GM19099 (cell line): ENCODE measurements around the gene DHX57.

Source experiments
- POLR2A ChIP-seq: IDR thresholded peaks from 3 replicates; pipeline ENCODE4 v1.6.1; 2011; ENCODE audit warnings: low read depth; ENCODE audit not compliant: insufficient read length; ENCODE audit errors: extremely low read depth

DHX57 gene

DNA sequence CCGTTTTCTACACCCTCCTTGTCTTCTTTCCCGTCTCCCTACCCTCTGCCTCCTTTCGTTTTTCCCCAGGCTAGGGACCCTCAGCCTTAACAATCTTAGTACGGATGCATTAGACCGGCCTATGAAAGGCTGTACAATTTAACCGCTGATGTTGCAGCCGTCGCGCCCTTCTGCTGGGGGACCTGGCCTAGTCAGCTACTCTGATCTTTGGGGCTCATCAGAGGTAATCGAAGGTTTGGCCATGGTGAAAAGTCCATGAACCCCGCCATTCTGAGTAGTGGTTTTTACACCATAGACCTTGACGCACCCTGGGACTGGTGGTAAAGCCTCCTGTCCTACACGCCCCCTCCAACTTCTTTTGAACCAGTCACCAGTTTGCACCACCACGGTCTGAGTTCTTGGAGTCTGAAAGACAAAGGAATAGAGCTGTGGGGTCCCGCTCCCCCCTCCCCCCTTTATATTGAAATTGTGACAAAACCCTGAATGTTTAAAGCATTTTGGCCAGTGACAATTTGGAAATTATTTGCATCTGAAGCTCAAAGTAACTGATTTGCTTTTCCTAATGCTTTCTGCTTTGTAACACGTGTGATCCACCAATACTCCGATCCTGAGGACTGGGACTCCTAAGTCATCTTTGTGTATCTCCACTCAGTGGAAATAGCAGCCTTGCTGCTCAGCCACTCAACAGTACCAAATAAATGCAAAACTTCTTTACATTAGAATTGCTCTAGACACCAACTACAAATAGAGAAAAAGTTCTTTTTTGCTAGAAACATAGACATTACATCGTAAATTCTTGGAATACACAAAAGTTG lies 123.9 kb downstream of the DHX57 start:
- TF ChIP-seq POLR2A, result no peak

DNA sequence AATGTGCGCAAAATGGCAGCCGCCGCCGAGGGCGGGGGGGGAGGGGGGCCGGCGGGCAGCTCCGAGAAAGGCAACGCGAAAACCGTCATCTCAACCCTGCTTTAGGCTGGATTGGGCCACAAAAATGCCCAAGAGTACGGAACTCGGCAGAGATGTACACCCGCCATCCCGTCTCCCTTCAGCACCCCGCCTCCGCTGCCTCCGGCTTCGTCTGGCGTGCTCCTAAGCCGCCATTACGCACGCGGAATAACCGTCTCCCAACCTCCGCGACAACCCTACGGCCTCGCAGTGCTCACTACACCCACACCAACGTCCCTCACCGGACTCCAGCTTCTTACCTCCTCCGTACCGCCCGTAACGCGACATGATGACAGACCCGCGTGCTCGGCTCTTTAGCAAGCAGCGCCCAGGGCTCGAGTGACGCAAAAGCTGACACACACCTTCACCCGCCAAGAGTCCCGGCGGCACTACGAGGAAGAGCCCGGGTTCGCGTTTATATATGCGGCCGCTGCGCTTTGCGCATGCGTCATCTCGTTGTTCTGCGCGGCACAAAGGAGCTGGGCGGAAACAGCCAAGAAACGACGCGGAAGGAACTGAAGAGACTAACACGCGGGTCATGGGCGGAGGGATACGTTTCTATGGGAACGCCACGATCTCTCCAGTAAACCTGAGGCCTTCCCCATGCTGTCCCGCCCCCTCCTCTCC lies 124.7 kb downstream of the DHX57 start, which contains the start of gene SRSF7:
Gene SRSF7, minus strand, starts transcription at position 471 of the 705 bp plus-strand sequence. Its CDS starts 105 bp downstream, at position 366.
- TF ChIP-seq POLR2A, result peak; percentile 100

DNA sequence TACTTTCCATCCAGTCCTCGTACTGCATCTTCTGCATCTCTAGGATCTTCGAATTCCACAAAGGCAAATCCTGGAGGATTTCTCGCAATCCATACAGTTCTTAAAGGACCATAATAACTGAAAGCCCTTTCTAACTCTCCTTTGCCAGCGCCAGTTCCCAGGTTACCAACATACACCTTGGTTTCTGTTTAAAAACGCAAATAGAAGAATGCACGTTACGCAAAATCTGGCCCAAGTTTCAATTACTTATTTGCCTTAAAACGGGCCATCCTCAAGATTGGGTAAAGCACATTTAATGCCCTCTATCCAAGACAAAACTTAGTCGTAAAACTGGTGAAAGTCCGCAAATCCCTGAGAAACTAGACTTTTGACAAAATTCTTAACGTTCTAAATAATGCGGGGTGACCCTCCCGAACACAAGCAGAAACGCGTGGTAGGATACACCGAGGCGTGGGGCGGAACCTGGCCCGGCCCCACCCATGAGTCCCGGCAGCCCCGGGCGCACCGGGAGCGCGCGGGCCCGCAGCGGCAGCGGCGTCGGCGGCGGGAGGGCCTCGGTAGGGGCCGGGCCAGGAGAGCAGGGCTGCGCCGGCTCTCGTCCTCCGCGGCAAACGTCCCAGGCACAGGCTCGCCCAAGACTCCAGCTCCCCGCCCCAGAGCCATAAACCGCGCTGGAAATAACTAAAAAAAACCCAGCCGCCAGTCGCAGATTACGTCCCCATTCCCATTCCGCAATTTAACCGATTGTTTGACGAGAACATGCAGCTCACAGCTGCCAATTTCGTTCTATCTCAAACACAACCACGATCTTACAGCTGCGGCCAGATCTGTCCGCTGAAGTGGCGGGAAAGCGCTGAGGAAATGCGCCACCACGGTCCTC lies 125.5 kb downstream of the DHX57 start:
- peak; percentile 57 for TF ChIP-seq POLR2A

DNA sequence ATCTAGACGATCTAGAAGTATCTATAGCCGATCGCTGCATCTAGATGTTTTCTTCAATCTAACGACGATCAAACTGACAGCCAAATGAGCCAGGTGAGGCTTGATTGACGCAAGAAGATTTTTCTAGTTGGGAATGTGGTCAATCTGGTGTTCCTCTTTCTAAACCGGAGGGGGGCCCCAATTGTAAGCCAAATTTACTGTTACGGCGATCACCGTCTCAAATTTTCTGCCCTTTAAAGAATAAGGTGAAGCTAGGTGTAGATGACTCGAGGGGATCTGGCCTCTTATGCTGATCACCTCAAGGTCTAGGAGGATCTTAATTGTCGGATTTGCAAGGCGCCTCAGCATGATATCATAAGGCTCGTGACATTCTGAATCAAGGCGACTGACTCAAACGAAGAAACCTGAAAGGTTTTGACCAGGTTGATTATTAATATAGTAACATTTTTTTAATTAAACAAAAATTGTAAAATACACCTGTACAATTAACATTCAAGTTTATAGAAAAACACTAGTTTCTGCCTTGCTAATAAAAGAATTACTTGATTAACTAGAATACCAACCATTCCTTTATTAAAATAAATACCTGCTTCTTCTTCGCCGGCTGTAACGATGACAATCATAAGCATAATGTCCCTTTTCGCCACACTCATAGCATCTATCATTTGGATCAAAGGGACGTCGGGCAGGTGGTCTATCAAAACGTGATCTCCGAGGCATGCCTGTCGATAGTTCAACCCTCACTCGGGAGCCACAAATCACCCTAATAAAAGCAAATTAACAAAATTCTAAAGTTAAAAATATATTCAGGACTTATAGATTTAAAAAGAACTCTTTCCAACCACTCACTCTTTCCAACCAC lies 126.6 kb downstream of the DHX57 start:
- TF ChIP-seq POLR2A, result no peak

DNA sequence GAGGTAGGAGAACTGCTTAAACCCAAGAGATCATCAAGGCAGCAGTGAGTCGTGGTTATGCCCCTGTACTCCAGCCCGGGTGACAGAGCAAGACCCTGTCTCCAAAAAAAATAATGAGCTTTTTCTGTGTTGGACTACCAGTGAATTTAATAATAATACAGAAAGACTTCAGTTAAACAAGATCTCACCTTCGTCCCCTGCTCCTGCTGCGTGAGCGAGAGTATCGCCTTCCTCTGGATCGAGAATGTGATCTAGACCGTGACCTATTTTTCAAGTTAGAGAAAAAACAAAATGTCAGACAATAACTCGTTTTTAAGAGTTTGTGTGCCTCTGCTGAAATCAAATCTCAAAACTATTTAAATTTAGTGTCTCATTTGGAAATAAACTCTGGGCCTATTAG lies 127.3 kb downstream of the DHX57 start:
- no peak for TF ChIP-seq POLR2A

DNA sequence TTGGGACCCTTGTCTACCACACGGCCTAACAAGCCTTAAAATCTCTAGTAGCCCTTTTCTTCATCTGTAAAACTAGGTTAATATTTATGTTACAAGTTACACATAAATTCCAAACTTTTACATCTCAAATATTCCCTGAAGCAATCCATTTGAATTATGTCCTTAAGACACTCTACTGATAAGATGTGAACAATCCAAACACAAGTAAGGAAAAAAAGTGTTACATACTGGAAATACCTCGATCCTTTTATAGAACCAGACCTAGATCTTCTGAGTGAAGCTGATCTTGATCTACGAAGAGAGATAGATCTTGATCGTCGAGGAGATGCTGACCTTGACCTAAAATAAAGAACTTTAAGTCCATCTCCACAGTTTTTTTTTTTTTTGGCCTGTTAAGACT lies 127.9 kb downstream of the DHX57 start:
- no peak for TF ChIP-seq POLR2A
